K562 (cell line): ENCODE measurements around the gene DNAJB7. TPM values are rescaled to one million over a fixed set of nuclear protein-coding genes. Genes with fewer than 3 reads are reported as not detected.

ENCODE experiments used
- ARID4B ChIP-seq: sonication (generic); formaldehyde crosslinking; IDR thresholded peaks from 2 replicates; pipeline ENCODE4 v1.8.0; 2022; ENCODE audit warnings: mild to moderate bottlenecking, missing genetic modification reagents
- HNRNPL ChIP-seq: fragments of 200-400 bp; formaldehyde crosslinking; IDR thresholded peaks from 2 replicates; pipeline ENCODE4 v1.6.1; 2017; ENCODE audit warnings: low read depth, mild to moderate bottlenecking, low read length
- KAT8 ChIP-seq: fragments of 450-650 bp; IDR thresholded peaks from 2 replicates; pipeline ENCODE4 v1.6.1; 2016; ENCODE audit warnings: low read depth, mild to moderate bottlenecking
- MCM3 ChIP-seq: fragments of 450-650 bp; IDR thresholded peaks from 2 replicates; pipeline ENCODE4 v1.6.1; 2016
- NCOA1 ChIP-seq: fragments of 450-650 bp; IDR thresholded peaks from 2 replicates; pipeline ENCODE4 v1.6.1; 2016; ENCODE audit warnings: low read depth
- POLR2A ChIP-seq: fragments of 450-650 bp; conservative IDR thresholded peaks from 2 replicates; pipeline ENCODE4 v1.6.1; 2016
- PURB ChIP-seq: sonication (generic); formaldehyde crosslinking; IDR thresholded peaks from 2 replicates; pipeline ENCODE4 v1.9.0; 2021; ENCODE audit warnings: low read depth, mild to moderate bottlenecking, missing genetic modification reagents
- RBM17 ChIP-seq: fragments of 200-400 bp; formaldehyde crosslinking; IDR thresholded peaks from 2 replicates; pipeline ENCODE4 v1.6.1; 2017; ENCODE audit warnings: low read depth, mild to moderate bottlenecking, low read length, borderline replicate concordance
- RUNX1 ChIP-seq: sonication (generic); IDR thresholded peaks from 2 replicates; pipeline ENCODE4 v1.6.1; 2016; ENCODE audit warnings: antibody characterized with exemption, low read depth
- TAF9B ChIP-seq: fragments of 450-650 bp; IDR thresholded peaks from 2 replicates; pipeline ENCODE4 v1.6.1; 2018; ENCODE audit warnings: mild to moderate bottlenecking; ENCODE audit not compliant: partially characterized antibody
- ZNF133 ChIP-seq: fragments of 250-450 bp; sonication (Bioruptor Pico); IDR thresholded peaks from 2 replicates; pipeline ENCODE4 v1.4.0; 2020; ENCODE audit warnings: mild to moderate bottlenecking
- ZNF165 ChIP-seq: fragments of 250-450 bp; sonication (Bioruptor Pico); IDR thresholded peaks from 2 replicates; pipeline ENCODE4 v1.4.0; 2020; ENCODE audit warnings: borderline replicate concordance
- polyA plus RNA-seq, 8 experiments: library from polyadenylated mRNA; depleted of rRNA in 4 of 8; stranded (reverse) in 5 of 8; unstranded in 3 of 8; fragments of >200 nt; fragmentation: Nextera tagmentation in 2 of 8; fragmentation: Illumina TruSeq in 1 of 8; extraction: Ambion mirVana in 2 of 8; extraction: Trizol in 1 of 8; gene quantifications; 2 replicates each; pipeline versions ENCODE4 v1.2.1 to v1.2.3, GENCODE V29; 2011 to 2014; ENCODE audit warnings: inconsistent platforms in 1 of 8, missing spikeins in 1 of 8
- total RNA-seq, 7 experiments: library from RNA; depleted of rRNA in 6 of 7; stranded (reverse); fragments of >200 nt in 6 of 7; fragmentation: Illumina TruSeq in 2 of 7; extraction: Trizol in 2 of 7; gene quantifications; 2 replicates each; pipeline versions ENCODE4 v1.2.1 to v1.2.3, GENCODE V29; 2011 to 2021; ENCODE audit warnings: low replicate concordance in 1 of 7
- TF ChIP-seq, protein P1 (sequence below): sonication (generic); formaldehyde crosslinking; IDR thresholded peaks from 2 replicates; pipeline ENCODE4 v1.4.0; 2020; ENCODE audit warnings: mild to moderate bottlenecking, missing genetic modification reagents
- TF ChIP-seq, protein P2 (sequence below): fragments of 450-650 bp; IDR thresholded peaks from 2 replicates; pipeline ENCODE4 v1.6.1; 2017; ENCODE audit warnings: antibody characterized with exemption
- TF ChIP-seq, protein P3 (sequence below): fragments of 200-800 bp; sonication (Bioruptor generic); IDR thresholded peaks from 2 replicates; pipeline ENCODE4 v1.6.1; 2016; ENCODE audit warnings: missing genetic modification characterization, missing compliant biosample characterization

Gene DNAJB7
- total and polyA plus RNA-seq, 9 of the 15 experiments (the other 6 are each of a cell fraction or from before 2014, with no cell fraction given), result 0.13 to 0.21 TPM; not detected in 7

GRCh38 chr22:40818747-40819598 lies 42.9 kb downstream of the DNAJB7 start, which contains the start of gene SLC25A17 (continued):
- TF ChIP-seq ARID4B (CRISPR knock-in tag) (no peak), ZNF133 (CRISPR knock-in tag) (no peak), KAT8 (no peak), POLR2A (peak; percentile 79), RBM17 (no peak), RUNX1 (no peak), PURB (CRISPR knock-in tag) (no peak), TAF9B (peak; percentile 27), ZNF165 (CRISPR knock-in tag) (no peak), NCOA1 (no peak), MCM3 (no peak), HNRNPL (no peak)
- TF ChIP-seq, protein P1, sequence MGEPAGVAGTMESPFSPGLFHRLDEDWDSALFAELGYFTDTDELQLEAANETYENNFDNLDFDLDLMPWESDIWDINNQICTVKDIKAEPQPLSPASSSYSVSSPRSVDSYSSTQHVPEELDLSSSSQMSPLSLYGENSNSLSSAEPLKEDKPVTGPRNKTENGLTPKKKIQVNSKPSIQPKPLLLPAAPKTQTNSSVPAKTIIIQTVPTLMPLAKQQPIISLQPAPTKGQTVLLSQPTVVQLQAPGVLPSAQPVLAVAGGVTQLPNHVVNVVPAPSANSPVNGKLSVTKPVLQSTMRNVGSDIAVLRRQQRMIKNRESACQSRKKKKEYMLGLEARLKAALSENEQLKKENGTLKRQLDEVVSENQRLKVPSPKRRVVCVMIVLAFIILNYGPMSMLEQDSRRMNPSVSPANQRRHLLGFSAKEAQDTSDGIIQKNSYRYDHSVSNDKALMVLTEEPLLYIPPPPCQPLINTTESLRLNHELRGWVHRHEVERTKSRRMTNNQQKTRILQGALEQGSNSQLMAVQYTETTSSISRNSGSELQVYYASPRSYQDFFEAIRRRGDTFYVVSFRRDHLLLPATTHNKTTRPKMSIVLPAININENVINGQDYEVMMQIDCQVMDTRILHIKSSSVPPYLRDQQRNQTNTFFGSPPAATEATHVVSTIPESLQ (CRISPR knock-in tag), result no peak
- TF ChIP-seq, protein P2, sequence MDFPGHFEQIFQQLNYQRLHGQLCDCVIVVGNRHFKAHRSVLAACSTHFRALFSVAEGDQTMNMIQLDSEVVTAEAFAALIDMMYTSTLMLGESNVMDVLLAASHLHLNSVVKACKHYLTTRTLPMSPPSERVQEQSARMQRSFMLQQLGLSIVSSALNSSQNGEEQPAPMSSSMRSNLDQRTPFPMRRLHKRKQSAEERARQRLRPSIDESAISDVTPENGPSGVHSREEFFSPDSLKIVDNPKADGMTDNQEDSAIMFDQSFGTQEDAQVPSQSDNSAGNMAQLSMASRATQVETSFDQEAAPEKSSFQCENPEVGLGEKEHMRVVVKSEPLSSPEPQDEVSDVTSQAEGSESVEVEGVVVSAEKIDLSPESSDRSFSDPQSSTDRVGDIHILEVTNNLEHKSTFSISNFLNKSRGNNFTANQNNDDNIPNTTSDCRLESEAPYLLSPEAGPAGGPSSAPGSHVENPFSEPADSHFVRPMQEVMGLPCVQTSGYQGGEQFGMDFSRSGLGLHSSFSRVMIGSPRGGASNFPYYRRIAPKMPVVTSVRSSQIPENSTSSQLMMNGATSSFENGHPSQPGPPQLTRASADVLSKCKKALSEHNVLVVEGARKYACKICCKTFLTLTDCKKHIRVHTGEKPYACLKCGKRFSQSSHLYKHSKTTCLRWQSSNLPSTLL, result no peak
- TF ChIP-seq, protein P3, sequence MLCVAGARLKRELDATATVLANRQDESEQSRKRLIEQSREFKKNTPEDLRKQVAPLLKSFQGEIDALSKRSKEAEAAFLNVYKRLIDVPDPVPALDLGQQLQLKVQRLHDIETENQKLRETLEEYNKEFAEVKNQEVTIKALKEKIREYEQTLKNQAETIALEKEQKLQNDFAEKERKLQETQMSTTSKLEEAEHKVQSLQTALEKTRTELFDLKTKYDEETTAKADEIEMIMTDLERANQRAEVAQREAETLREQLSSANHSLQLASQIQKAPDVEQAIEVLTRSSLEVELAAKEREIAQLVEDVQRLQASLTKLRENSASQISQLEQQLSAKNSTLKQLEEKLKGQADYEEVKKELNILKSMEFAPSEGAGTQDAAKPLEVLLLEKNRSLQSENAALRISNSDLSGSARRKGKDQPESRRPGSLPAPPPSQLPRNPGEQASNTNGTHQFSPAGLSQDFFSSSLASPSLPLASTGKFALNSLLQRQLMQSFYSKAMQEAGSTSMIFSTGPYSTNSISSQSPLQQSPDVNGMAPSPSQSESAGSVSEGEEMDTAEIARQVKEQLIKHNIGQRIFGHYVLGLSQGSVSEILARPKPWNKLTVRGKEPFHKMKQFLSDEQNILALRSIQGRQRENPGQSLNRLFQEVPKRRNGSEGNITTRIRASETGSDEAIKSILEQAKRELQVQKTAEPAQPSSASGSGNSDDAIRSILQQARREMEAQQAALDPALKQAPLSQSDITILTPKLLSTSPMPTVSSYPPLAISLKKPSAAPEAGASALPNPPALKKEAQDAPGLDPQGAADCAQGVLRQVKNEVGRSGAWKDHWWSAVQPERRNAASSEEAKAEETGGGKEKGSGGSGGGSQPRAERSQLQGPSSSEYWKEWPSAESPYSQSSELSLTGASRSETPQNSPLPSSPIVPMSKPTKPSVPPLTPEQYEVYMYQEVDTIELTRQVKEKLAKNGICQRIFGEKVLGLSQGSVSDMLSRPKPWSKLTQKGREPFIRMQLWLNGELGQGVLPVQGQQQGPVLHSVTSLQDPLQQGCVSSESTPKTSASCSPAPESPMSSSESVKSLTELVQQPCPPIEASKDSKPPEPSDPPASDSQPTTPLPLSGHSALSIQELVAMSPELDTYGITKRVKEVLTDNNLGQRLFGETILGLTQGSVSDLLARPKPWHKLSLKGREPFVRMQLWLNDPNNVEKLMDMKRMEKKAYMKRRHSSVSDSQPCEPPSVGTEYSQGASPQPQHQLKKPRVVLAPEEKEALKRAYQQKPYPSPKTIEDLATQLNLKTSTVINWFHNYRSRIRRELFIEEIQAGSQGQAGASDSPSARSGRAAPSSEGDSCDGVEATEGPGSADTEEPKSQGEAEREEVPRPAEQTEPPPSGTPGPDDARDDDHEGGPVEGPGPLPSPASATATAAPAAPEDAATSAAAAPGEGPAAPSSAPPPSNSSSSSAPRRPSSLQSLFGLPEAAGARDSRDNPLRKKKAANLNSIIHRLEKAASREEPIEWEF (CRISPR knock-in tag), result no peak
